ENCODE data around the gene TTLL11.

TTLL11 gene

GRCh38 chr9:122092611-122093506 lies at the start of gene TTLL11:
TTLL11 (minus strand) TSS chr9:122093308; CDS start chr9:122093148, 160 bp downstream.
- DNase-seq = peak; percentile 97
- TF ChIP-seq GATA1 (IDR thresholded peaks at IDR 0.05; ENCODE audit: low read depth, low read length) (no peak), POLR2A (IDR thresholded peaks at IDR 0.05; ENCODE audit: low read length) (peak; percentile 69)

- TF ChIP-seq GATA1 (IDR thresholded peaks at IDR 0.05; ENCODE audit: low read depth, low read length) = no peak
- no peak for DNase-seq
These were observed 48.6 kb upstream of the TTLL11 start for GRCh38 chr9:122141671-122142070.

- DNase-seq = no peak
- no peak for TF ChIP-seq GATA1 (IDR thresholded peaks at IDR 0.05; ENCODE audit: low read depth, low read length)
- TF ChIP-seq POLR2A (IDR thresholded peaks at IDR 0.05; ENCODE audit: low read length) = no peak
These were observed 47.5 kb upstream of the TTLL11 start for GRCh38 chr9:122140368-122141193.

- no peak for DNase-seq
- no peak for TF ChIP-seq GATA1 (IDR thresholded peaks at IDR 0.05; ENCODE audit: low read depth, low read length)
These were observed 45.6 kb upstream of the TTLL11 start for GRCh38 chr9:122138560-122139268.

- no peak for TF ChIP-seq POLR2A (IDR thresholded peaks at IDR 0.05; ENCODE audit: low read length)
- DNase-seq = no peak
These were observed 42.4 kb upstream of the TTLL11 start for GRCh38 chr9:122135529-122135859.

GRCh38 chr9:122134822-122135528 lies 41.9 kb upstream of the TTLL11 start:
- no peak for DNase-seq

GRCh38 chr9:122133984-122134535 lies 41.0 kb upstream of the TTLL11 start:
- TF ChIP-seq GATA1 (IDR thresholded peaks at IDR 0.05; ENCODE audit: low read depth, low read length) (no peak), POLR2A (IDR thresholded peaks at IDR 0.05; ENCODE audit: low read length) (no peak)
- no peak for DNase-seq

More at GRCh38 chr9:122134822-122135528, 41.9 kb upstream of the TTLL11 start:
- TF ChIP-seq GATA1 (IDR thresholded peaks at IDR 0.05; ENCODE audit: low read depth, low read length) = no peak
- no peak for TF ChIP-seq POLR2A (IDR thresholded peaks at IDR 0.05; ENCODE audit: low read length)

- TF ChIP-seq POLR2A (IDR thresholded peaks at IDR 0.05; ENCODE audit: low read length) (no peak), GATA1 (IDR thresholded peaks at IDR 0.05; ENCODE audit: low read depth, low read length) (no peak)
- DNase-seq = no peak
These were observed 40.3 kb upstream of the TTLL11 start for GRCh38 chr9:122133263-122133983.

GRCh38 chr9:122132539-122132938 lies 39.4 kb upstream of the TTLL11 start:
- no peak for TF ChIP-seq GATA1 (IDR thresholded peaks at IDR 0.05; ENCODE audit: low read depth, low read length)
- no peak for TF ChIP-seq POLR2A (IDR thresholded peaks at IDR 0.05; ENCODE audit: low read length)
- no peak for DNase-seq

GRCh38 chr9:122131401-122132001 lies 38.4 kb upstream of the TTLL11 start:
- DNase-seq = no peak
- TF ChIP-seq POLR2A (IDR thresholded peaks at IDR 0.05; ENCODE audit: low read length) (no peak), GATA1 (IDR thresholded peaks at IDR 0.05; ENCODE audit: low read depth, low read length) (no peak)

GRCh38 chr9:122130837-122131236 lies 37.7 kb upstream of the TTLL11 start:
- no peak for TF ChIP-seq GATA1 (IDR thresholded peaks at IDR 0.05; ENCODE audit: low read depth, low read length)
- TF ChIP-seq POLR2A (IDR thresholded peaks at IDR 0.05; ENCODE audit: low read length) = no peak
- no peak for DNase-seq

- TF ChIP-seq GATA1 (IDR thresholded peaks at IDR 0.05; ENCODE audit: low read depth, low read length) (no peak), POLR2A (IDR thresholded peaks at IDR 0.05; ENCODE audit: low read length) (no peak)
- no peak for DNase-seq
These were observed 36.9 kb upstream of the TTLL11 start for GRCh38 chr9:122129969-122130368.
